Right renal cortex interstitium (tissue), 3 donors: ENCODE results near the gene SIDT2. TPM values are rescaled to one million over a fixed set of nuclear protein-coding genes. Genes with fewer than 3 reads are reported as not detected.

Experiments used
- DNase-seq, 3 donors: peaks; one replicate each; pipeline ENCODE4 v3.0.0-alpha.2; 2013; ENCODE audit warnings: low read depth in 3 of 3, low spot score in 2 of 3
- polyA plus RNA-seq, 3 donors: library from polyadenylated mRNA; unstranded; fragments of 120-200 nt; gene quantifications; one replicate each; pipeline ENCODE4 v1.2.1, GENCODE V29; 2013; ENCODE audit not compliant: insufficient read length in 3 of 3

SIDT2 gene
- polyA plus RNA-seq, 3 donors = 35.0 to 38.6 (median 38.5) TPM

- DNase-seq = no peak
Observed at GRCh38 chr11:117219995-117220394, 41.5 kb downstream of the SIDT2 start.

- DNase-seq = no peak
Observed at GRCh38 chr11:117220568-117220967, 42.0 kb downstream of the SIDT2 start.

- no peak for DNase-seq
Observed at GRCh38 chr11:117220999-117221774, 42.6 kb downstream of the SIDT2 start.

GRCh38 chr11:117221775-117222517 is 43.4 kb downstream of the SIDT2 start:
- no peak for DNase-seq

GRCh38 chr11:117222991-117223740 is 44.6 kb downstream of the SIDT2 start:
- no peak for DNase-seq

GRCh38 chr11:117223741-117224689 is 45.5 kb downstream of the SIDT2 start:
- DNase-seq = no peak

GRCh38 chr11:117225553-117226170 is 47.1 kb downstream of the SIDT2 start:
- no peak for DNase-seq

GRCh38 chr11:117226388-117227385 is 48.1 kb downstream of the SIDT2 start:
- DNase-seq = peak in 2 of 3 donors; percentile 70 to 75

GRCh38 chr11:117228091-117228490 is 49.5 kb downstream of the SIDT2 start:
- DNase-seq = no peak

- no peak for DNase-seq
Observed at GRCh38 chr11:117229411-117229810, 50.9 kb downstream of the SIDT2 start.

- no peak for DNase-seq
Observed at GRCh38 chr11:117229931-117230285, 51.4 kb downstream of the SIDT2 start.

- no peak for DNase-seq
Observed at GRCh38 chr11:117230286-117230961, 51.9 kb downstream of the SIDT2 start.

GRCh38 chr11:117230999-117231841 is 52.7 kb downstream of the SIDT2 start:
- DNase-seq = no peak

- DNase-seq = no peak
Observed at GRCh38 chr11:117231842-117232091, 53.2 kb downstream of the SIDT2 start, which contains the start of gene PCSK7. TSS of gene PCSK7 (minus strand) at chr11:117232073. CDS start at chr11:117229844, 2,229 bp downstream.

- peak in 2 of 3 donors; percentile 80 for DNase-seq
Observed at GRCh38 chr11:117232092-117232878, 53.7 kb downstream of the SIDT2 start, which contains the start of gene RNF214. TSS of gene RNF214 (plus strand) at chr11:117232671. CDS start at chr11:117234273, 1,602 bp downstream.

- DNase-seq = no peak
Observed at GRCh38 chr11:117232911-117233409, 54.4 kb downstream of the SIDT2 start.
